HG02938 (cell line): ENCODE data around the gene HIGD1B.
"Not testable (repeated sequence)": the region's sequence is repeated elsewhere in the genome, so short reads cannot be mapped to it uniquely, and the experiment has no call there.

Experiments used
- ATAC-seq: cut with Tn5 transposase; IDR thresholded peaks from one replicate; pipeline ENCODE4 v1.9.1; 2021; ENCODE audit warnings: mild to moderate bottlenecking, moderate library complexity; ENCODE audit not compliant: unreplicated experiment

The HIGD1B gene

DNA sequence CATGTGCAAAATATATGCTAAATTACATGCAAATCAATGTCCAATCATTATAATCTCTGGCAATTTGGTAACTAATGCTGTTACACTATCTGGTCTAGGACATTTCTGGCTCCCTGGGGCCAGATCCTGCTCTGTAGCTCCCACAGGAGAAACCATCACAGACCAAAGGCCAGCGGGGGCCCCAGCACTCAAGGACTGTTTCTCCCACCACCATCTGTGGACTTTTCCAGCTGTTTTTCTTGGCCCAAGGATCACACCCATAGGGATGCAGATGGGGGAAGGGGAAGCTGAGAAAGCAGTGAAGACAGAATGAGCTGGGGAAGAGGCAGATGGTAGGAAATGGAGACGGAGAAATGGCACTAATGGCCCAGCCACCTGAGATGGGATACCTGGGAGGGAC, at the start of gene HIGD1B:
Gene HIGD1B, plus strand, starts transcription at position 298 of the 400 bp plus-strand sequence. CDS start 270 bp downstream, outside the sequence.
- no peak for ATAC-seq

DNA sequence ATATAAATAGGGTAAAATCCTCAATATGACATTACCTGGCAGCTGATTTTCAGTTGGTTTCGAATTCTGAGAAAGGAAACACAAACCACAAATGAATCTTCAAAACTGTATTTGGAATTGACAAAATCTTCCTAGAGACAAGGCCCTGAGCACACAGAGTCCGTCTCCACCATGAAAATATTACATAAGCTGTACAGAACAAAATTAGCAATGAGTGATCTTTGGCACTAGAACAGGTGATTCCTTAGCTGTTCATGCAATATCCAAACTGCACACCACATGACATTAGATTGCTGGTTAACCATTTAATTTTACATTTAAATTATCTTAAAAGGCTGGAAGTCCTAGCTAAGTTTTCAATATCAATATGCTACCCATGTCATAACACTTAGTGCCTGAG, 49.3 kb upstream of the HIGD1B start:
- no peak for ATAC-seq

DNA sequence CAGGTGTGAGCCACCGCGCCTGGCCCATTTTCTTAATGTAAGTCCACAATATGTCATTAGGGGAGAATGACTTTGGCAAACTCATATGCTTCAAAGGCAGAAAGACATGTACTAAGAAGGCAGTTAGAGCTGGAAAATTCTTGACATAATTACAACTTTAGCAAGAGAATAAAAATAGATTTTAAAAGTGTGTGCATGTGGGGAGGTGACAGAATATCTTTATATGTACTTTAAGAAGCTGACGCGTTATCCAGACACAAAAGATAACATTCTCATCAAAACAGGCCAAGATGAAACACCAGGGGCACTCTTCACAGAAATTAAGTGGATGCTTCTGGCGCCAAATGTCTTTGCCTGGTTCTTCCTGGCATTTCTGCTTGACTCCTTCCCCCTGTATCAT, 45.8 kb upstream of the HIGD1B start:
- ATAC-seq: no peak

DNA sequence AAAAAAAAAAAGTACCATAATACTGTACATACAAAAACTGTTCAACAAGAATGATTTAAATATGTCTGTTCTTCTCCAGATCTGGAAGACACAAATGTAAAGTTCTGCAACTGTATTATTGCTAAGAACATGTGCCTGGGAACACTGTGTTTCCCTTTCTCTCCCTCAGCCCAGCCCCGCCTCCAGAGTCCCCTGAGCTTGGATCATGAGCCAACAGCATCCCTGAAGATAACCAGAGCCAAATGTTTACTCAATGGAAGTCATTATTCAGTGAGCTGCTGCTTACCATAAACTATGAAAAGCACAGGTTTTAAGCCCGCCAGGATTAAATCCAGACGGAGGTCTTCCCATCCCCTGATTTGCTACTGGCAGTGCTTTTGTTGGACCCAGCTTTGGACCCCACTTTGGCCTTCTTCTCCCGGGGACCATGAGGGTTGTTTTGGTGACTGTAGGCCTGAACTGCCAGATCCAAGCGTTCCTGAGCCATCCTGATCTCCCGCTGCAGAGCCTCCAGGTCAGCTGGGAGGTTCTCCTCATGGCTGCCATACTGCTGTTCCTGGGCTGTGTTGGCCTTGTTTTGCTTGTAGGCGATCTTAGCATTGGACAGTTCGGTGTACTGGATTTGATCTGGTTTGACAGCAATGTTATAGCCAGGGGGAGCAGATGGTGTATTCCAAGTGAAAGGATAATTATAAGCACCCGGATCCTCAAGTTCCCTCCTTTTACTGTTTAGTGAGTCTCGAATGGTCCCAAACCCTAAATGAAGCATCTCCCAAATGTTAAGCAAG, 43.2 kb upstream of the HIGD1B start:
- ATAC-seq: no peak

DNA sequence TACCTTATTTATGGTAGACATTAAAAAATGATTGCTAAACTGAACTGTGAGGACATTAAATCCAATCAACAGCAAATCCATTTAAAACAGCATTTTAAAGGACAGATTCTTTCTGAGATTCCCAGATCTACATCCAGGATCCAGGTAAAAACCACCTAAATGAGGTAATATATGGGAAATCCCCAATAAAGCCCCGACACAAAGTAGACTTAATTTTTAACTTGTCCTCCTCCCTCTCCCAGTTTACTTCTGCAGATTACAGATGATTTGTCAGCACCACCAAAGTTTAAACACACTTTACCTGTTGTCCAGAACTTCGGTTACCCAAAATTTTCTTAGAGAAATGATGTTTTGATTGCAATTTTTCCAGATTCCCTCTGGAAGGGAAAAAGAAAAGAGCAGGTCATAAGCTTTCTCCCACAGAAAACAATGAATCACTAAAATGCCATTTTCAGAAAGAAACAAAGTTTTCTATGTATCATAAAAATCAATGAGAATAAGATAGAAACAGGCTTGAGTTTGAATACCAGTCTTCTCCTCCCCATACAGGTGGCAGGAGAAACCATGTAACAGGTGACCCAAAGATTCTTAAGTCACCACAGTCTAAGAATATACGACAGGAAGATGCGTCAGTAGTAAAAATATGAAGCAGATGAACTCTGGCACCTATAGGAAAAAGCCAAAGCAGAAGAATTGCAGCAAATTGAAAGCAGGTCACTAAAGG, 40.4 kb upstream of the HIGD1B start:
- no peak for ATAC-seq

DNA sequence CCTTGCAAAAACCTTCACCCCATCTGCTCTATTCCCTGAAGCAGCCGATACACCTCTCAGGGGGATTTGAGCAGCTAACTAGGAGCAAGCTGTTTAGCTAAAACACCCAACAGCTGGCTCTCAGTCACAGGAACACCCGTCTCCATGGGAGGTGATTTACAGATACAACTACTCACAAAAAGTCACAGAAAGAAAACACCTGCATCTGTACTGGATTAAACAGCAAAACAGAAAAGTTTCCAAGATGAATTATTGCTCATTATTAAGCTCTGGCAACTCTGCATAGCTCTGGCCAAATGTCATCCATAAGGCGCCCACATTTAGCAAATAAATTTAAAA, 39.9 kb upstream of the HIGD1B start:
- no peak for ATAC-seq

DNA sequence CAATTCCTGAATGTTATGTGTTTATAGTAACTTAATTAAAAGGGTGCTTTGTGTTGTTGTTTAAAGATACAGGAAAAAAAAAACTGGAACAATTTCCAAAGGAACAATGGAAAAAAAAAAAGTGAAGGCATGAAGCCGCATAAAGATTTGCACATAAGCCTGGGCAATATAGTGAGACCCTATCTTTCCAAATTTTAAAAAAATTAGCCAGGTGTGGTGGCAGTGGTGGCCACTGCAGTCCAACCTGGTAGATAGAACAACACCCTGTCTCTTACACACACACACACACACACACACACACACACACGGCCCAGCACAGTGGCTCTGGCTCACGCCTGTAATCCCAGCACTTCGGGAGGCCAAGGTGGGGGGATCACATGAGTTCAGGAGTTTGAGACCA, 39.5 kb upstream of the HIGD1B start:
- no peak for ATAC-seq

DNA sequence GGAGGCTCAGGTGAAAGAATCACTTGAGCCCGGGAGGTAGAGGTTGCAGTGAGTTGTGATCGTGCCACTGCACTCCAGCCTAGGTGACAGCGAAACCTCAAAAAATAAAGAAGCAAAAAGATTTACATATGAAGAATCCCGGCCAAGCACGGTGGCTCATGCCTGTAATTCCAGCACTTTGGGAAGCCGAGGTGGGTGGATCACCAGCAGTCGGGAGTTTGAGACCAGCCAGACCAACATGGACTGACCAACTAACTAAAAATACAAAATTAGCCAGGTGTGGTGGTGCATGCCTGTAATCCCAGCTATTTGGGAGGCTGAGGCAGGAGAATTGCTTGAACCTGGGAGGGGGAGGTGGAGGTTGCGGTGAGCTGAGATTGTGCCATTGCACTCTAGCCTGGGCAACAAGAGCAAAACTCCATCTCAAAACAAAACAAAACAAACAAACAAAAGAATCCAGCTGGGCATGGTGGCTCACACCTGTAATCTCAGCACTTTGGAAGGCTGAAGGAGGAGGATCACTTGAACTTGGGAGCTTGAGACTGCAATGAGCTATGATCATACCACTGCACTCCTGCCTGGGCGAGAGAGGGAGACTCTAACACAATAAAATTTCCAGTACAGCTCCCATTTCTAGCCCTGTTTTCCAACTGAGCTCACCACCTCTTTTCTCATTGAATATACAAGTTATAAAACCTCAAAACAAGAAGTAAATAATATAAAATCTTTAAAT, 38.9 kb upstream of the HIGD1B start:
- ATAC-seq: not testable (repeated sequence)

DNA sequence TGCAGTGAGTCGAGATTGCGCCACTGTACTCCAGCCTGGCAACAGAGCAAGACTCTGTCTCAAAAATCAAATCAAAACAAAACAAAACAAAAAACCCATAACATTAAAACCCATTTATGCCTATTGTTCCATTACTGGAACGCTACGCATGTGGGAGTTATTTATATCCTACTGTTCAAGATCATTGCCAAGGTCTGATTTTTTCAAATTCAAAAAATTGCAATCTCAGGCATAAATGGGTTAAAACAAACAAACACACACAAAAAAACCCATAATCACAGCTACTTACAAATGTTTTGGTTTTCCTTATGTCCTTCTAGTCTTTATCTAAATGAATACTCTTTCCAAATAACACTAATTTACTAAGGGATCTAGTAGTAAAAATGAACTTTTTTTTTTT, 35.4 kb upstream of the HIGD1B start:
- ATAC-seq: no peak

DNA sequence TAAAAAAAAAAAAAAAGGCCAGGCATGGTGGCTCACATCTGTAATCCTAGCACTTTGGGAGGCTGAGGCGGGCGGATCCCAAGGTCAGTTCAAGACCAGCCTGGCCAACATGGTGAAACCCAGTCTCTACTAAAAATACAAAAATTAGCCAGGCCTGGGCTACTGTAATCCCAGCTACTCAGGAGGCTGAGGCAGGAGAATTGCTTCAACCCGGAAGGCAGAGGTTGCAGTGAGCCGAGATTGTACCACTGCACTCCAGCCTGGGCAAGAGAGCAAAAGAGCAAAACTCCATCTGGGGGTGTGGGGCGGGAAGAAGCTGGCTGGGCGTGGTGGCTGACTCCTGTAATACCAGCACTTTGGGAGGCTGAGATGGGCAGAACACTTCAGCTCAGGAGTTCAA, 29.2 kb upstream of the HIGD1B start:
- not testable (repeated sequence) for ATAC-seq

DNA sequence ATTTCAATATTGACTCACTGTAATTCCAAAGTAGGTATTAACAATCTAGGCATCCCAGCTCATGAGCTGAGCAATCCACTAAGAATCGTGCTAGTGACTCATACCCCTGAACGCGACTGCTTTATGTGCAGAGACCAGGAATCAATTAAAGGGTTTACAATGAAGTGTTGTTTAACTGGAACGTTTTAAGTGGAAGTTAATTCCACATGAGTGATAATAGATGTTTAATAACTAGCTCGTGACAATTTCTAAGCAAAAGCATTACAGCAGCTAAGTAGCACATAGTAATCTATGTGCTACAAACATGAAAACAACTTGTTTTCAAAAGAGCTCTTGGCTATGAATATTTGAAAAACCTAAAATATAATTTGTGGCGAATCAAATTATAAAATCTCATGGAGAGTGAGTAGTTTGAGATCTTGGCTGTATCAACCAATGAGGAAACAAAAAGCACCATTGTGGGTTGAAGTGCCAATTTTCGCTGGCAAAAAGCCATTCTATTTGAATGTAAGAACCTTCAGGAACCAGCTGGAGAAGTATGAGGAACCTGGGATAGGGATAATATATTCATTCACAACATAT, 27.0 kb upstream of the HIGD1B start:
- ATAC-seq: no peak

DNA sequence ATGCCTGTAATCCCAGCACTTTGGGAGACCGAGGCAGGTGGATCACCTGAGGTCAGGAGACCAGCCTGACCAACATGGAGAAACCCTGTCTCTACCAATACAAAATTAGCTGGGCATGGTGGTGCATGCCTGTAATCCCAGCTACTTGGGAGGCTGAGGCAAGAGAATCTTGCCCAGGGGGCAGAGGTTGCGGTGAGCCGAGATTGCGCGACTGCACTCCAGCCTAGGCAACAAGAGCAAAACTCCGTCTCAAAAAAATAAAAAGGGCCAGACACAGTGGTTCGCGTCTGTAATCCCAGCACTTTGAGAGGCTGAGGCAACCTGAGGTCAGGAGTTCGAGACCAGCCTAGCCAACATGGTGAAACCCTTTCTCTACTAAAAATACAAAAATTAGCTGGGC, 22.4 kb upstream of the HIGD1B start:
- ATAC-seq: not testable (repeated sequence)

DNA sequence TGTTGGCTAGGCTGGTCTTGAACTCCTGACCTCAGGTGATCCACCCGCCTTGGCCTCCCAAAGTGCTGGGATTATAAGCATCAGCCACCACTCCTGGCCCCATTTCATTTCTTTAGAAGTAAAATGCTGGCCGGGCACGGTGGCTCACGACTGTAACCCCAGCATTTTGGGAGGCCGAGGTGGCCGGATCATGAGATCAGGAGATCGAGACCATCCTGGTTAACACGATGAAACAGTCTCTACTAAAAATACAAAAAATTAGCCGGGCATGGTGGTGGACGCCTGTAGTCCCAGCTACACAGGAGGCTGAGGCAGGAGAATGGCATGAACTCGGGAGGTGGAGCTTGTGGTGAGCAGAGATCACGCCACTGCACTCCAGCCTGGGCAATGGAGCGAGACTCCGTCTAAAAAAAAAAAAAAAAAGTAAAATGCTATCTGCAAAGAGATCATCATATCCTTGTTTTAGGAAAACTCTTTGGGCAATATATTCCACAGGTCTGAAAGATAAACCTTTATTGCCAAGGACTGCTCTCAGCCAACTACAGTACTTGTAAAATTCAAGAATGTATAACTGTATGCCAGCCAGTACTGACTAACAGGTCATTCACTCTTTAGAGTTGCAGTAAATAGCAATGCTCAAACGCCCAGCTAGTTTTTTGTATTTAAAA, 21.4 kb upstream of the HIGD1B start:
- ATAC-seq: no peak

DNA sequence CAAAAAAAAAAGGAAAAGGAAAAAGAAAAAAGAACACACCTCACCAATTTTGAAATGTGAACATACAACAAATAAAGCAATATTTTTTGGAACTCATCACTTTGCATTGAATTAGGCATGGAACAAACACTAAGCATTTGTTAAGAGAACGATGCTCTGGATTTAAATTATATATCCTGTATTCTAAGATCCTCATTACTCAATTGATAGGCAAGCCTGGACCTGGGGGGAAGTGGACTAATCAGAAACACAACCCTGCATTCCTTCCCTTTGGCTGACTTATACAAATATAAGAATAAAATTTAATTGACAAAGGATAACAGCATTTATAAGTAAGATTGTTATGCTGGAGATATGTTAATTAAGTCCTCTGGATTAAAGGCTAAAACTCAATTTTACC, 19.8 kb upstream of the HIGD1B start:
- no peak for ATAC-seq

DNA sequence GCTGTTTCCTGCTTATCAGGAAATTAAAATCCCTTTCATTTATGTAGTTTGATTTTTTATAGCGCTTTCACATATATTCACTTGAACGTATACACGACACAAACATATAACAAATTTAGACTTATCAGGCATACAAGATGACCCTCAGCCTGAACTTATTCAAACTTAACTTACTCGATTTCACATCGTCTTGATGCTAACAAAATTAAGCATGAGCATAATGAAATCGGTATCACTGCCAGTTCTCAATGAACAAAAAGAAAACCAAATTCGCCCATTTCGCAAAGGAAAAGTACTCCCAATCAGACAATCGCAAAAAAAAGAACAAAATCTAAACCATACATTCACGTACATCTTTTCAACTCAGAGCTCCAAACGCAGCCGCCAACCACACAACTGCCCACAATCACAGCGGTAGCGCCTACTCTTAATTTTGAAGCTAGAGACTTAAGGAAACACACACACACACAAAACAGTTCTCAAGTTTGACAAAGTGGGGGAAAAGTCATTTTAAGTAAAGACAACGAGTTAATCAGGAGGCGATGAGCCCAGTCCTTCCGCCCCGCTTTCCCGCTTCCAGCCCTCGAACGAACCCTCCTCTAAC, 18.7 kb upstream of the HIGD1B start:
- ATAC-seq: no peak

DNA sequence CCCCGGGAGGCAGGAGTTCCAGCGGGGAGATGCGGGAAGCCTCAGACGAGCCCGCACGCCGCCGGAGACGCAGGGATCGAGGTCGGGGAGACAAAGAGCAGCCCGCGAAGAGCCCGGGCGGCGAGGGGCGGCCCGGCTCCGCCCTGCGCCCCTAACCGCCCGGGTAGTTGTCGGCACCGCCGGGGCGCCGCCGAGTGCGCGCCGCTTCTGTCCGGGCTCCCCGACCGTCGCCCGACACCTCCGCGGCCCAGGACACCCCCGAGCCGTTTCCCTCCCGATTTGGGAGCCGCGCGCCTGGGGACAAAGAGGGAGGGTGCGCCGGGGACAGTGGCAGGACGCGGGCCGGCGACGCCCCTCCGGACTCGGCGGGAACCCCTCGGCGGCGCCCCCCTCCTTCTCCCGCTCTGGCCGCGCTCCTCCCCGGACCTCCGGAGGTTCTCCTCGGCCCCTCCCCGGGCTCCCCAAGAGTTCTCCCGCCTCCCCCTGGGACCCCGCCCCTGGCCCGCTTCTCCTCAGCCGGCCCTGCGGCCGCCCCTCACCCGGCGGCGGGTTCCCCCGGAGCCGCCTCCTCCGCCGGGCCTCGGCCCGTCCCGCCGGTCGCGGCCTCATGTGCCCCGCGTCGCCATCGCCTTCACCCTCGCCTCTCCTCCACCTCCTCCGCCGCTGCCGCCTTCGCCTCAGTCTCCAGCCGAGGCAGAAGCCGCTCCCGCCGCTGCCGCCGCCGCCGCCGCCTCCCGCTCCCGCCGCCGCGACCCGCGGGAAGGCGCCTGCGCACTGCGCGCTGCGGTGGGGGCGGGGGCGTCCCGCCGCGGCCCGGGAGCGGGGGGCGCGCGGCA, 17.9 kb upstream of the HIGD1B start, which contains the start of gene GJC1:
Gene GJC1, minus strand, starts transcription at position 765 of the 836 bp plus-strand sequence. CDS start 24,470 bp downstream, outside the sequence.
- ATAC-seq: no peak

DNA sequence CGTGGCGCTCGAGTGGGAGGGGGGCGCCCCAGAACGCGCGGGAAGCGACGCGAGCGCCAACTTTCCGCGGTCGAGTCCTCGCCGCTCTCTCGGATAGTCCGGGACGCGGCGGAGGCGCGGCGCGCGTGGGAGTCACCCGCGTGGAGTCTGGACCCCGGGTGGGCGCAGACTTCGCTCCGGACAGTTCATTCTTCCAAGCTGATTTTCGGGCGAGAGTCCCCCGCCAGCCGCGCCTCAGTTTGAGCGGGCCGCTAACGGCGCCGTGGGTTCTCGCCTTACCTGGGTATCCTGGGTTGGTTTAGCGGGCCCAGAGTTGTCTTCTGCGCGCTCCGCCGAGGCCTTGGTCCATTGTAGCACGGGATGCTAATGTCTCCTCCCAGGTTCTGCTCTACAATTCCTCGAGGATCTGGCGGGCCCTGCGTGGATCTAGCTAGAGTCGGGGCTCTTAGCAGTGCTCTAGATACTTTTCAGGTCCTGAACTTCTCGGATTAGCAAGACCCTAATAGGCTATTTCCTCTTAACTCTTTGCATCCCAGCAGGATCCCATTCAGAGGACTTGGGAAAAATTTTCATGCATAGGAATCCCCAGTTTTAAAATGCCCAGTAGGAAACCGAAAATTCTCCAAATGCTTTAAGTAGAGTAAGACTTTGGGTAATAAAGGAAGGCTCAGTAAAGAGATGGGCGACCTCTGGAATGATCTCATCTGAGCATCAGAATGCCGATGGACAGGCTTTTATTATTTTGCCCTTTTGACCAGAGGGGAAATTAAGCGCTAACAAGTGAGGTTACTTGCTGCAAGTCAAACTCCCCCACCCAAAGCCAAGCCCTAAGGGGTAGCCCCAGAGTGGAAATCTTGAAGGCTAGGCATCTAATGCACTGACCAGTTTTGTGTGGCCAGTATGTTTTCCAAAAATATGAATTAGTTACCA, 17.1 kb upstream of the HIGD1B start:
- ATAC-seq: no peak

DNA sequence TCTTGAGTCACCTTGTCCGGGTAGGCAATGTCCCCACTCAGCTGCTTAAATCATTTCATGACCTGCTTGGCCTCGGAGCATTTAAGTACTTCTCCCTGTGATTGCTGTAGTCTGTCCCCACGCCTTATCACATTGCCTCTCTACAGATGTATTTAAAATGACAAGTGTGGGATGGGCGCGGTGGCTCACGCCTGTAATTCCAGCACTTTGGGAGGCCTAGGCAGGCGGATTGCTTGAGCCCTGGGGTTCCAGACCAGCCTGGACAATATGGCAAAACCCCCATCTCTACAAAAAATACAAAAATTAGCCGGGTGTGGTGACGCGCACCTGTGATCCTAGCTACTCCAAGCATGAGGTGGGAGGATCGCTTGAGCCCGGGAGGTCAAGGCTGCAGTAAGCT, 16.3 kb upstream of the HIGD1B start:
- ATAC-seq: no peak
